Peyer's patch (tissue), 4 donors: ENCODE data around the gene MYL4. TPM values are rescaled to one million over a fixed set of nuclear protein-coding genes. Genes with fewer than 3 reads are reported as not detected.

Experiments
- DNase-seq, 3 donors: peaks; one replicate each; pipeline ENCODE4 v3.0.0-alpha.2; 2017 to 2019
- H3K27ac ChIP-seq, 4 donors: fragments of 200-600 bp; sonication (generic); one replicate each; pipeline ENCODE4 v1.5.1; 2016 to 2019
- H3K27me3 ChIP-seq, 2 donors: fragments of 200-600 bp; sonication (generic); one replicate each; pipeline ENCODE4 v1.5.1; 2019
- H3K36me3 ChIP-seq, 3 donors: fragments of 200-600 bp; sonication (generic); one replicate each; pipeline ENCODE4 v1.5.1; 2016 to 2019
- H3K4me1 ChIP-seq, 4 donors: fragments of 200-600 bp; sonication (generic); one replicate each; pipeline ENCODE4 v1.5.1; 2016 to 2019
- H3K4me3 ChIP-seq, 4 donors: fragments of 200-600 bp; sonication (generic); 1 replicate in 3 of 4; 2 replicates in 1 of 4; pipeline ENCODE4 v1.5.1; 2016 to 2019; ENCODE audit warnings: mild to moderate bottlenecking in 1 of 4
- H3K9me3 ChIP-seq, 4 donors: fragments of 200-600 bp; sonication (generic); one replicate each; pipeline ENCODE4 v1.5.1; 2016 to 2019; ENCODE audit warnings: mild to moderate bottlenecking in 1 of 4
- CTCF ChIP-seq, 6 experiments: fragments of 450-650 bp in 4 of 6; fragments of 200-600 bp in 2 of 6; sonication (generic) in 1 of 6; IDR thresholded peaks; one replicate each; pipeline ENCODE4 v1.5.1; 2017 to 2019; ENCODE audit warnings: antibody characterized with exemption in 6 of 6, mild to moderate bottlenecking in 3 of 6, moderate library complexity in 1 of 6
- POLR2A ChIP-seq, 2 donors: fragments of 450-650 bp; IDR thresholded peaks; one replicate each; pipeline ENCODE4 v1.5.1; 2017; ENCODE audit warnings: antibody characterized with exemption in 2 of 2, mild to moderate bottlenecking in 2 of 2, moderate library complexity in 2 of 2
- total RNA-seq, 4 donors: library from RNA; depleted of rRNA; stranded (reverse); fragments of >200 nt; gene quantifications; one replicate each; pipeline ENCODE4 v1.1.0, GENCODE V29; 2016

MYL4 gene
- total RNA-seq, 4 donors from 2014 or later = 9.1 TPM; not detected in 3

- H3K9me3 ChIP-seq = no peaks in the 10 kb centered on the region
- no peak for TF ChIP-seq POLR2A (IDR thresholded peaks at IDR 0.05)
- TF ChIP-seq CTCF (IDR thresholded peaks at IDR 0.05) = no peak
- H3K4me3 ChIP-seq = no peak overlapping the region
- no peak for DNase-seq
- peaks cover 0 to 19% (median under 1%) of the 10 kb centered on the region in 4 donors for H3K4me1 ChIP-seq
- no peaks in the 10 kb centered on the region for H3K36me3 ChIP-seq
- H3K27me3 ChIP-seq = no peaks in the 10 kb centered on the region
- peak overlapping the region; percentile 3 to 77 (median 66) for H3K27ac ChIP-seq
Measured at GRCh38 chr17:47224966-47225365, 15.8 kb downstream of the MYL4 start.

GRCh38 chr17:47225436-47225858 lies 16.3 kb downstream of the MYL4 start:
- no peaks in the 10 kb centered on the region for H3K27me3 ChIP-seq
- no peaks in the 10 kb centered on the region for H3K36me3 ChIP-seq
- no peak overlapping the region for H3K4me3 ChIP-seq
- H3K9me3 ChIP-seq = no peaks in the 10 kb centered on the region
- H3K4me1 ChIP-seq = peaks cover 0 to 19% (median 3%) of the 10 kb centered on the region in 4 donors
- no peak for TF ChIP-seq POLR2A (IDR thresholded peaks at IDR 0.05)
- TF ChIP-seq CTCF (IDR thresholded peaks at IDR 0.05) = no peak
- peak overlapping the region; percentile 3 to 77 (median 66) for H3K27ac ChIP-seq
- peak in 1 of 3 donors; percentile 80 for DNase-seq

DNA sequence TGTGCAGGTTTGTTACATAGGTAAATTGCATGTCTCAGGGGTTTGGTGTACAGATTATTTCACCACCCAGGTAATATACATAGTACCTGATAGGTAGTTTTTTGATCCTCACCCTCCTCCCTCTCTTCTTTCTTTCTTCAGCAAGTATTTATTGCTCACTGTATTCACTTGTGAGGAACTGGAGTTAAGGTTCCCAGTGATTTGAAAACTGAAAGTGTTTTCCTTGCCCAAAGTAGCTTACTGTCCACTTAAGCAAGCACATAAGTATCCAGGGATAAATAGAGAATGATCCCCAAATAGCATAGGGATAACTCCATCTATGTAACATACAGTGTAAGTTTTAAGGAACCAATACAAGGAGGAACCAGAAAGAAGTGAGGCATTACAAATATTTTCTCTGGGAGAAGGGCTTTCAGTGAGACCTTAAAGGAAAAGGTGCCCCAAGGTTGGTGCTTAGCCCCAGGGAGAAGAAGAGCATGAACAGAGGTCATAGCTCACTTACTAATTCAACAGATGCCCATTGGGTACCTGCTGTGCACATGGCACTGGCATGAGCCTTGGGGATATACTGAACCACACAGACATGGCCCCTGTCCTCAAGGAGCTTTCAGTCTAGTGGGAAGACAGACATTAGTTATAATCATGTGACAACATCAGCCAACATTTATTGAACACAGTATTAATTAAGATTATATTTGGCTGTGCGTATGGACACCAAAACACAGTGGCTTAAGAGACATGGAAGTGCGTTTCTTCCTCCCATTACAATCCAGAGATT lies 17.0 kb downstream of the MYL4 start:
- no peaks in the 10 kb centered on the region for H3K36me3 ChIP-seq
- H3K4me3 ChIP-seq = no peak overlapping the region
- no peaks in the 10 kb centered on the region for H3K27me3 ChIP-seq
- no peaks in the 10 kb centered on the region for H3K9me3 ChIP-seq
- H3K27ac ChIP-seq = peak overlapping the region; percentile 10 to 77 (median 59)
- H3K4me1 ChIP-seq = peaks cover 0 to 19% (median 5%) of the 10 kb centered on the region in 4 donors
- TF ChIP-seq POLR2A (IDR thresholded peaks at IDR 0.05) = no peak
- no peak for TF ChIP-seq CTCF (IDR thresholded peaks at IDR 0.05)
- DNase-seq = no peak

GRCh38 chr17:47227862-47228261 lies 18.7 kb downstream of the MYL4 start:
- Histone ChIP-seq H3K4me1 (peaks cover 0 to 19% (median 5%) of the 10 kb centered on the region in 4 donors), H3K27me3 (no peaks in the 10 kb centered on the region), H3K4me3 (no peak overlapping the region), H3K36me3 (no peaks in the 10 kb centered on the region), H3K9me3 (no peaks in the 10 kb centered on the region), H3K27ac (no peak overlapping the region)
- TF ChIP-seq CTCF (IDR thresholded peaks at IDR 0.05) (no peak), POLR2A (IDR thresholded peaks at IDR 0.05) (no peak)
- DNase-seq = no peak

DNA sequence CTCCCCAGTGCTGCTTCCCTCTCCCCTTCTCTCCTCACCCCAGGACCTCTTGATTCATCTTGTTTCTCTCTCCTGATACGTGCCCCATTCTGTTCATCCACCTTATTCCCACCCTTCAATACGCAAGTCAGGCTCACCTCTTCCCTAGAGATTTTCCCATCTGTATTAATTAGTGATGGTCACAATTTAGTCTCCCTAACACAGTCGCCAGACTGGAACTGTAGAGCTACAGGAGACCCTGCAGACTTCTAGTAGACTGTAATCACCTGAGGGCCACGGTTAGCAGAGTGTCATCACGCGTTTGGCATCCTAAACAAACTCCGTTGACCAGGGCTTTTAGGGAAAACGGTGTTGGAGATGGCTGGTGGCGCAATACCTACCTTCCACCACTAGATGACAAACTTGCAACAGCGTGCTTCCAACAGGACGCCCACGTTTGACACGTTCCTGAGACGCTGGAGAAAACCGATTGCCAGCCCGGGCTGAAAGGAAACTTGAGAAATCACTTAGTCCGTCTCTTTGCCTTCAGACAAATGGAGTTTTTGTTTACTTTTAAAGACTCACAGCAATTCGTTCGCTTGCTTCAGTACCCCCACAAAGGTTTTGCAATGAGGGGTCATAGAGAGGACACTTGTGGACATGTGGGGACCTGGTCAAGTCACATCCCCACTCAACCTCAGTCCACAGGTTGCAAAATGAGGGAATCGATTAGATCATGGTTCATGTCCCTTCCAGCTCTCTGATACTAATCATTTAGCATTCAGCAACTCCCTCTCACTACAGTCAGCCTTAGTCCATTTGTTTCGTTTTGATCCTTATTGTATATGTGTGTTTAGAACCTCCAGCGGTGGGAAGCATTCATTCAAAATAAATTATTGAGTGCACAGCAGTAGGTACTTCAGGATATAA lies 20.6 kb downstream of the MYL4 start:
- peak overlapping the region in 3 of 4 donors; percentile 21 to 36 (median 28) for H3K4me3 ChIP-seq

More for the DNA sequence above, 20.6 kb downstream of the MYL4 start:
- no peaks in the 10 kb centered on the region for H3K9me3 ChIP-seq
- DNase-seq = peak; percentile 71 to 93 (median 77)
- H3K4me1 ChIP-seq = peaks cover 0 to 14% (median 5%) of the 10 kb centered on the region in 4 donors
- TF ChIP-seq POLR2A (IDR thresholded peaks at IDR 0.05) = no peak
- TF ChIP-seq CTCF (IDR thresholded peaks at IDR 0.05) = peak; percentile 96 to 99 (median 98)
- no peaks in the 10 kb centered on the region for H3K27me3 ChIP-seq
- H3K36me3 ChIP-seq = no peaks in the 10 kb centered on the region
- peak overlapping the region in 3 of 4 donors; percentile 13 to 32 (median 31) for H3K27ac ChIP-seq
